Gastrocnemius medialis (tissue), 4 donors: ENCODE measurements around the gene THRA. TPM values are rescaled to one million over a fixed set of nuclear protein-coding genes. Genes with fewer than 3 reads are reported as not detected.
A peak's percentile ranks its signal among the peaks of the same experiment; 100 is the strongest.

Source experiments
- ATAC-seq, 2 donors: fragments of 150-250 bp; one replicate each; pipeline ENCODE4 v1.9.1; 2016
- DNase-seq, 2 donors: peaks; one replicate each; pipeline ENCODE4 v3.0.0-alpha.2; 2019
- H3K27ac ChIP-seq, 4 donors: fragments of 200-600 bp; sonication (generic); 1 replicate in 1 of 4; 2 replicates in 3 of 4; pipeline ENCODE4 v1.5.1; 2016 to 2018; ENCODE audit warnings: mild to moderate bottlenecking in 2 of 4, moderate library complexity in 1 of 4
- H3K27me3 ChIP-seq, 3 donors: fragments of 200-600 bp; sonication (generic) in 2 of 3; 1 replicate in 1 of 3; 2 replicates in 2 of 3; pipeline versions ENCODE4 v1.5.1 to v1.6.0; 2016 to 2019; ENCODE audit warnings: mild to moderate bottlenecking in 1 of 3, moderate library complexity in 1 of 3
- H3K36me3 ChIP-seq, 2 donors: fragments of 200-600 bp; sonication (generic) in 1 of 2; one replicate each; pipeline ENCODE4 v1.5.1; 2017 to 2018
- H3K4me1 ChIP-seq, 2 donors: fragments of 200-600 bp; sonication (generic) in 1 of 2; one replicate each; pipeline ENCODE4 v1.5.1; 2016 to 2017; ENCODE audit warnings: mild to moderate bottlenecking in 2 of 2
- H3K4me3 ChIP-seq, 4 donors: fragments of 200-600 bp; sonication (generic) in 3 of 4; 1 replicate in 1 of 4; 2 replicates in 3 of 4; pipeline ENCODE4 v1.5.1; 2016 to 2019; ENCODE audit warnings: mild to moderate bottlenecking in 2 of 4
- H3K9me3 ChIP-seq, 3 donors: fragments of 200-600 bp; sonication (generic) in 2 of 3; 1 replicate in 1 of 3; 2 replicates in 2 of 3; pipeline ENCODE4 v1.5.1; 2016 to 2019
- CTCF ChIP-seq, 5 experiments: fragments of 450-650 bp in 3 of 5; fragments of 200-600 bp in 2 of 5; sonication (generic) in 2 of 5; IDR thresholded peaks in 4 of 5; conservative IDR thresholded peaks in 1 of 5; 1 replicate in 4 of 5; 2 replicates in 1 of 5; pipeline ENCODE4 v1.5.1; 2016 to 2019; ENCODE audit warnings: antibody characterized with exemption in 5 of 5, mild to moderate bottlenecking in 3 of 5, moderate library complexity in 3 of 5
- POLR2A ChIP-seq, 2 donors: fragments of 450-650 bp; IDR thresholded peaks; one replicate each; pipeline ENCODE4 v1.6.1; 2017; ENCODE audit warnings: antibody characterized with exemption in 2 of 2, mild to moderate bottlenecking in 2 of 2, moderate library complexity in 2 of 2
- in situ Hi-C, 4 donors: fragments of 200-750 bp; cut with MboI; loops; one replicate each; pipeline versions ENCODE4 v1.15.0 to v1.8.0; 2017; ENCODE audit warnings: low sequenced_read_pairs in 4 of 4
- intact Hi-C: fragments of 100-400 bp; cut with DNase I; formaldehyde crosslinking; loops from one replicate; pipeline ENCODE4 v1.15.1; 2023; ENCODE audit warnings: low total_unique reads
- total RNA-seq, 4 donors: library from RNA; depleted of rRNA; stranded (reverse); fragments of >200 nt; gene quantifications; one replicate each; pipeline versions ENCODE4 v1.1.0 to v1.2.3, GENCODE V29; 2016

THRA gene
- total RNA-seq, 4 donors from 2014 or later, result 42.2 to 71.6 (median 48.2) TPM

DNA sequence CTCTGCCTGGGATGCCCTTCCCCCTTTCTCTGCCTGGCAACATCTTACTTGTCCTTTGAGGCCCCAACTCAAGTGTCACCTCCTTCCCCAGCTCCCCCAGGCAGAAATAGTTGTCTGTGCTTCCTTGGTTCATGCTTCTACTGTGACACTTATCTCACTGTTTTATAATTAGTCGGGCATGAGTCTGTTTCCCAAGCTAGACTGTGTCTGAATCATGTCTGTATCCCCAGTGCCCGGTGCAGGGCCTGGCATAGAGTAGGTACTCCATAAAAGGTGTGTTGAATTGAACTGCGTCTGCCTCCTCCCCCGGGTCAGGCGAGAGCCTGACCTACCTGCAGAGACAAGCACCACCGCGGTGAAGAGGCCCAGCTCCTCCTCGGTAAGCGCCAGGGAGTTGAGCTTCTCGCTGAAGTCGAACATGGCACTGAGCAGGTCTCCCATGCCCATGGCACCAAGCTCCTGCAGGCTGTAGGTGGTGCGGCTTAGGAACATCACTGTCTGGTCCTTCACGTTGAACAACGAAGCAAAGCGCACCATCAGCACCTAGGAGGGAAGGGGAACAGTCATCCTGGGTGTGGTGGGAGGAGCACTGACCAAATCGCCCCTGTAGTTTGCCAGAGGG lies 30.9 kb downstream of the THRA start:
- Histone ChIP-seq H3K4me1 (peaks cover 79 to 84% of the 10 kb centered on the region in 2 donors), H3K27ac (peak overlapping the region; percentile 94 to 100 (median 98)), H3K27me3 (no peaks in the 10 kb centered on the region), H3K36me3 (peaks cover 0 to 56% of the 10 kb centered on the region in 2 donors), H3K4me3 (peak overlapping the region in 3 of 4 donors; percentile 14 to 39 (median 24)), H3K9me3 (no peaks in the 10 kb centered on the region)
- intact Hi-C loops, result loop anchor here (2.0 kb wide), 1 partner anchor 75 kb away; no protein-coding TSS in a partner anchor
- ATAC-seq (peak; percentile 56 to 64), DNase-seq (peak; percentile 81 to 95)
- TF ChIP-seq POLR2A (IDR thresholded peaks at IDR 0.05) (peak; percentile 71 to 88), CTCF (IDR thresholded peaks at IDR 0.05 in 4 of 5, conservative IDR thresholded peaks at IDR 0.05 in 1 of 5) (peak in 1 of 5 experiments; percentile 5)
- in situ Hi-C loops, result no loop called here

GRCh38 chr17:40094874-40095273 lies 32.1 kb downstream of the THRA start:
- Histone ChIP-seq H3K4me3 (peak overlapping the region in 1 of 4 donors; percentile 3), H3K27me3 (no peaks in the 10 kb centered on the region), H3K36me3 (peaks cover 0 to 45% of the 10 kb centered on the region in 2 donors), H3K4me1 (peaks cover 80 to 85% of the 10 kb centered on the region in 2 donors), H3K9me3 (no peaks in the 10 kb centered on the region), H3K27ac (peak overlapping the region; percentile 94 to 100 (median 98))
- DNase-seq (peak in 1 of 2 donors; percentile 58), ATAC-seq (no peak)
- intact Hi-C loops, result no loop called here
- no peak for TF ChIP-seq CTCF (IDR thresholded peaks at IDR 0.05 in 4 of 5, conservative IDR thresholded peaks at IDR 0.05 in 1 of 5)
- TF ChIP-seq POLR2A (IDR thresholded peaks at IDR 0.05), result no peak
- in situ Hi-C loops, result no loop called here

DNA sequence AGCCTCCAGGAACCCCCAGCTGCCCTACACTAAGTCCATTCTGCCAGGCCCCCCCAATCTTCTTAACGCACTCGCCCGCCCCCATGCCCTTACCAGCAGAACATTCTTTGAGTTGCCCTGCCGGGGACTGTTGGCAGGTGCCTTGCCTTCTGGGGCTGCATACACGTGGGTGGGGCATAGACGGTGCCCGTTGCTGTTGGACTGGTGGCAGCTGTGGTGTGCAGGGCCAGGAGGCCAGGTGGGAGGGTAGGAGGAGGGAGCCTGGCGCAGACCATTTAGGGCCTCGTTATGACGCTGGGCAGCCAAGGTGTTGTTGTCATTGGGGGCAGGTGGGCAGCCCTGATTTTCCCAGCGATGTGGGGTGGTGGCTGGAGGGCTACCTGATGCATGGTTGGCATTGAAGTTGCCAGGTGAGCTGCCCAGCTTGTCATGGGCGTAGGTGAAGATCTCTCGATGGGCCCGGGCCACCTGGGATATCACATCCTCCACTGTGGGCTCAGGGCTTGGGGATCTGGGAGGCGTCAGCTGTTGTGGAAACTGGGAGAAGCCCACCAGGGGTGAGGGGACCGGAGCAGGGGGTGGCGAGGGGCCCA lies 32.7 kb downstream of the THRA start:
- Histone ChIP-seq H3K4me3 (peak overlapping the region in 1 of 4 donors; percentile 3), H3K9me3 (no peaks in the 10 kb centered on the region), H3K4me1 (peaks cover 77 to 81% of the 10 kb centered on the region in 2 donors), H3K36me3 (peaks cover 0 to 45% of the 10 kb centered on the region in 2 donors), H3K27ac (peak overlapping the region; percentile 94 to 100 (median 98)), H3K27me3 (no peaks in the 10 kb centered on the region)
- DNase-seq (peak in 1 of 2 donors; percentile 86), ATAC-seq (no peak)
- in situ Hi-C loops (no loop called here), intact Hi-C loops (no loop called here)
- peak in 1 of 5 experiments; percentile 20 for TF ChIP-seq CTCF (IDR thresholded peaks at IDR 0.05 in 4 of 5, conservative IDR thresholded peaks at IDR 0.05 in 1 of 5)
- peak; percentile 38 to 47 for TF ChIP-seq POLR2A (IDR thresholded peaks at IDR 0.05)

GRCh38 chr17:40095944-40096791 lies 33.4 kb downstream of the THRA start:
- TF ChIP-seq POLR2A (IDR thresholded peaks at IDR 0.05) (no peak), CTCF (IDR thresholded peaks at IDR 0.05 in 4 of 5, conservative IDR thresholded peaks at IDR 0.05 in 1 of 5) (no peak)
- Histone ChIP-seq H3K9me3 (no peaks in the 10 kb centered on the region), H3K4me1 (peaks cover 77 to 79% of the 10 kb centered on the region in 2 donors), H3K27ac (peak overlapping the region; percentile 94 to 100 (median 98)), H3K36me3 (peaks cover 0 to 45% of the 10 kb centered on the region in 2 donors), H3K4me3 (peak overlapping the region; percentile 12 to 82 (median 44)), H3K27me3 (no peaks in the 10 kb centered on the region)
- no peak for ATAC-seq
- intact Hi-C loops (no loop called here), in situ Hi-C loops (no loop called here)
- DNase-seq, result peak in 1 of 2 donors; percentile 67
